ENCODE data around the gene TRIM62.
"Not testable (repeated sequence)": the region's sequence is repeated elsewhere in the genome, so short reads cannot be mapped to it uniquely, and the experiment has no call there.

The TRIM62 gene

GRCh38 chr1:33143176-33143575, 38.7 kb downstream of the TRIM62 start:
- H3K4me3 ChIP-seq (ENCODE audit: low read length) = no peak overlapping the region
- DNase-seq (ENCODE audit: low read depth) = peak; percentile 37
- TF ChIP-seq CTCF (conservative IDR thresholded peaks at IDR 0.05; ENCODE audit: low read length) = no peak

- no peak overlapping the region for H3K4me3 ChIP-seq (ENCODE audit: low read length)
- TF ChIP-seq CTCF (conservative IDR thresholded peaks at IDR 0.05; ENCODE audit: low read length) = no peak
- no peak for DNase-seq (ENCODE audit: low read depth)
Observed at GRCh38 chr1:33142483-33143064, 39.3 kb downstream of the TRIM62 start.

GRCh38 chr1:33141781-33142180, 40.1 kb downstream of the TRIM62 start:
- no peak for DNase-seq (ENCODE audit: low read depth)
- no peak overlapping the region for H3K4me3 ChIP-seq (ENCODE audit: low read length)
- no peak for TF ChIP-seq CTCF (conservative IDR thresholded peaks at IDR 0.05; ENCODE audit: low read length)

- DNase-seq (ENCODE audit: low read depth) = no peak
- no peak overlapping the region for H3K4me3 ChIP-seq (ENCODE audit: low read length)
- no peak for TF ChIP-seq CTCF (conservative IDR thresholded peaks at IDR 0.05; ENCODE audit: low read length)
Observed at GRCh38 chr1:33141216-33141615, 40.6 kb downstream of the TRIM62 start.

GRCh38 chr1:33140153-33141149, 41.4 kb downstream of the TRIM62 start:
- no peak for DNase-seq (ENCODE audit: low read depth)
- H3K4me3 ChIP-seq (ENCODE audit: low read length) = no peak overlapping the region
- no peak; the same call in 1 of the 2 replicates for TF ChIP-seq CTCF (conservative IDR thresholded peaks at IDR 0.05; ENCODE audit: low read length)

- H3K4me3 ChIP-seq (ENCODE audit: low read length) = no peak overlapping the region
- no peak for DNase-seq (ENCODE audit: low read depth)
- peak; percentile 50 for TF ChIP-seq CTCF (conservative IDR thresholded peaks at IDR 0.05; ENCODE audit: low read length)
Observed at GRCh38 chr1:33137800-33138199, 44.0 kb downstream of the TRIM62 start.

- DNase-seq (ENCODE audit: low read depth); H3K4me3 ChIP-seq (ENCODE audit: low read length): not testable (repeated sequence)
Observed at GRCh38 chr1:33136041-33136440, 45.8 kb downstream of the TRIM62 start.
